Renal cortex interstitium (tissue), 11 donors: Measurements from ENCODE around the gene WEE2. TPM values are rescaled to one million over a fixed set of nuclear protein-coding genes. Genes with fewer than 3 reads are reported as not detected.

Experiments
- DNase-seq, 11 donors: peaks; one replicate each; pipeline ENCODE4 v3.0.0-alpha.2; 2013; ENCODE audit warnings: low read depth in 9 of 11, low spot score in 4 of 11; ENCODE audit errors: extremely low read depth in 1 of 11
- polyA plus RNA-seq, 3 donors: library from polyadenylated mRNA; unstranded; fragments of 120-200 nt; gene quantifications; one replicate each; pipeline ENCODE4 v1.2.1, GENCODE V29; 2013; ENCODE audit not compliant: insufficient read length in 3 of 3

WEE2 gene
- polyA plus RNA-seq, 3 donors: 0.10 to 0.33 (median 0.17) TPM

GRCh38 chr7:141706239-141707064 is 1.7 kb upstream of the WEE2 start:
- no peak for DNase-seq

- DNase-seq: no peak
These were observed 1.2 kb downstream of the WEE2 start for GRCh38 chr7:141709318-141709717.

GRCh38 chr7:141709749-141710148 is 1.6 kb downstream of the WEE2 start:
- DNase-seq: no peak

- no peak for DNase-seq
These were observed 2.1 kb downstream of the WEE2 start for GRCh38 chr7:141710301-141710700.

- no peak for DNase-seq
These were observed 4.6 kb downstream of the WEE2 start for GRCh38 chr7:141712603-141713255.

GRCh38 chr7:141713890-141714289 is 5.7 kb downstream of the WEE2 start:
- DNase-seq: no peak

- no peak for DNase-seq
These were observed 6.4 kb downstream of the WEE2 start for GRCh38 chr7:141714571-141714970.

GRCh38 chr7:141715018-141715417 is 6.9 kb downstream of the WEE2 start:
- DNase-seq: no peak

- no peak for DNase-seq
These were observed 7.9 kb downstream of the WEE2 start for GRCh38 chr7:141715794-141716689.

- no peak for DNase-seq
These were observed 9.3 kb downstream of the WEE2 start for GRCh38 chr7:141717450-141717849.

- DNase-seq: no peak
These were observed 14.4 kb downstream of the WEE2 start for GRCh38 chr7:141722529-141722928.

- DNase-seq: no peak
These were observed 20.9 kb downstream of the WEE2 start for GRCh38 chr7:141729020-141729419.

- DNase-seq: no peak
These were observed 23.5 kb downstream of the WEE2 start for GRCh38 chr7:141731476-141732149.

- DNase-seq: no peak
These were observed 29.1 kb downstream of the WEE2 start for GRCh38 chr7:141737118-141737835.

GRCh38 chr7:141737836-141738591 is 29.9 kb downstream of the WEE2 start, which contains the start of gene SSBP1:
Gene SSBP1 (plus strand): TSS chr7:141738358. CDS start chr7:141739167, 809 bp downstream.
- DNase-seq: peak; percentile 87 to 96 (median 94)

- DNase-seq: peak in 1 of 11 donors; percentile 15
These were observed 30.4 kb downstream of the WEE2 start for GRCh38 chr7:141738592-141739013.

GRCh38 chr7:141739250-141739649 is 31.1 kb downstream of the WEE2 start:
- no peak for DNase-seq

GRCh38 chr7:141742229-141742628 is 34.1 kb downstream of the WEE2 start:
- DNase-seq: no peak
